ENCODE data around the gene ATP6V1E1.
"Not testable (repeated sequence)": the region's sequence is repeated elsewhere in the genome, so short reads cannot be mapped to it uniquely, and the experiment has no call there.

The ATP6V1E1 gene

GRCh38 chr22:17637490-17638181 is 9.1 kb upstream of the ATP6V1E1 start:
- Histone ChIP-seq H3K27ac (peak overlapping the region; percentile 95), H3K4me1 (ENCODE audit: low read depth, poor library complexity, severe bottlenecking) (peaks cover 38% of the 10 kb centered on the region), H3K27me3 (ENCODE audit: insufficient read depth, low read depth) (no peaks in the 10 kb centered on the region), H3K36me3 (ENCODE audit: insufficient read depth) (no peaks in the 10 kb centered on the region), H3K79me2 (ENCODE audit: insufficient read depth, low read depth) (peaks cover 26% of the 10 kb centered on the region), H3K9ac (peak overlapping the region; percentile 99), H3K4me3 (IDR thresholded peaks at IDR 0.05; ENCODE audit: insufficient read depth, low read depth, low read length) (peak overlapping the region; percentile 26), H3K4me2 (peak overlapping the region; percentile 94), H4K20me1 (ENCODE audit: insufficient read depth) (no peaks in the 10 kb centered on the region), H2AFZ (ENCODE audit: low read depth) (peak overlapping the region; percentile 84)
- TF ChIP-seq CTCF (conservative IDR thresholded peaks at IDR 0.05; ENCODE audit: low read depth, low read length) = no peak

DNA sequence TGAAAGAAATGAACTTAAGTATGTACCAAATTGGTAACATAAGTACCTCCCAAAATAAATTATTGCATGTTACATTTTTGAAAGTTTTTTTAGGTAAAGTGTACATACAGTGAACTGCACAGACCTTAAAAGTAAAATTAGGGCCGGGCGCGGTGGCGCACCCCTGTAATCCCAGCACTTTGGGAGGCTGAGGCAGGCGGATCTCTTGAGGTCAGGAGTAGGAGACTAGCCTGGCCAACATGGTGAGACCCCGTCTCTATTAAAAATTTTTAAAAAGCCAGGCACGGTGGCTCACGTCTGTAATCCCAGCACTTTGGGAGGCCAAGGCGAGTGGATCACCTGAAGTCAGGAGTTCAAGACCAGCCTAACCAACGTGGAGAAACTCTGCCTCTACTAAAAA is 8.3 kb upstream of the ATP6V1E1 start:
- H3K79me2 ChIP-seq (ENCODE audit: insufficient read depth, low read depth) = peaks cover 26% of the 10 kb centered on the region
- peaks cover 45% of the 10 kb centered on the region for H3K4me1 ChIP-seq (ENCODE audit: low read depth, poor library complexity, severe bottlenecking)
- H2AFZ ChIP-seq (ENCODE audit: low read depth); H3K27me3 ChIP-seq (ENCODE audit: insufficient read depth, low read depth); H3K4me3 ChIP-seq (IDR thresholded peaks at IDR 0.05; ENCODE audit: insufficient read depth, low read depth, low read length); H3K4me2 ChIP-seq; H3K9ac ChIP-seq; H3K36me3 ChIP-seq (ENCODE audit: insufficient read depth); H4K20me1 ChIP-seq (ENCODE audit: insufficient read depth); H3K27ac ChIP-seq: not testable (repeated sequence)

DNA sequence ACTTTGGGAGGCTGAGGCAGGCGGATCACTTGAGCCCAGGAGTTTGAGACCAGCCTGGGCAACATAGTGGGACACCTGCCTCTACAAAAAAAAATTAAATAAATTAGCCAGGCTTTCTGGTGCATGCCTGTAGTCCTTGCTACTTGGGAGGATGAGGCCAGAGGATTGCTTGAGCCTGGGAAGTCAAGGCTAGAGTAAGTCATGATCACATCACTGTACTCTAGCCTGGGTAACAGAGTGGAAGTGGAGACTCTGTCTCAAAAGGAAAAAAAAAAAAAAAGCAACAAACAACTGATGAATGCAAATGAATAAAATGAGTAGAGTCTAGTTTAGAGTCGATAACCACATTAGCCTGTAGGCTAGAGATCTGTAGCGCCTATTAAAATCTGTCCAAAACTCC is 6.1 kb upstream of the ATP6V1E1 start:
- H2AFZ ChIP-seq (ENCODE audit: low read depth) = no peak overlapping the region
- no peaks in the 10 kb centered on the region for H4K20me1 ChIP-seq (ENCODE audit: insufficient read depth)
- H3K27me3 ChIP-seq (ENCODE audit: insufficient read depth, low read depth) = no peaks in the 10 kb centered on the region
- no peaks in the 10 kb centered on the region for H3K36me3 ChIP-seq (ENCODE audit: insufficient read depth)
- H3K4me3 ChIP-seq (IDR thresholded peaks at IDR 0.05; ENCODE audit: insufficient read depth, low read depth, low read length) = no peak overlapping the region
- H3K27ac ChIP-seq = no peak overlapping the region
- no peak overlapping the region for H3K9ac ChIP-seq
- TF ChIP-seq CTCF (conservative IDR thresholded peaks at IDR 0.05; ENCODE audit: low read depth, low read length) = no peak
- peaks cover 11% of the 10 kb centered on the region for H3K79me2 ChIP-seq (ENCODE audit: insufficient read depth, low read depth)
- no peak overlapping the region for H3K4me2 ChIP-seq
- H3K4me1 ChIP-seq (ENCODE audit: low read depth, poor library complexity, severe bottlenecking) = peaks cover 41% of the 10 kb centered on the region

GRCh38 chr22:17633998-17634323 is 5.4 kb upstream of the ATP6V1E1 start:
- H3K4me2 ChIP-seq = peak overlapping the region; percentile 41; the same call in 1 of the 2 replicates

More at GRCh38 chr22:17633998-17634323, 5.4 kb upstream of the ATP6V1E1 start:
- no peak for TF ChIP-seq CTCF (conservative IDR thresholded peaks at IDR 0.05; ENCODE audit: low read depth, low read length)
- Histone ChIP-seq H3K4me3 (IDR thresholded peaks at IDR 0.05; ENCODE audit: insufficient read depth, low read depth, low read length) (no peak overlapping the region), H3K79me2 (ENCODE audit: insufficient read depth, low read depth) (peaks cover 9% of the 10 kb centered on the region; the same call in 1 of the 2 replicates), H3K36me3 (ENCODE audit: insufficient read depth) (no peaks in the 10 kb centered on the region), H4K20me1 (ENCODE audit: insufficient read depth) (no peaks in the 10 kb centered on the region), H3K9ac (peak overlapping the region; percentile 35; the same call in 1 of the 2 replicates), H3K27me3 (ENCODE audit: insufficient read depth, low read depth) (no peaks in the 10 kb centered on the region), H2AFZ (ENCODE audit: low read depth) (peak overlapping the region; percentile 38; the same call in 1 of the 2 replicates), H3K27ac (peak overlapping the region; percentile 88), H3K4me1 (ENCODE audit: low read depth, poor library complexity, severe bottlenecking) (peaks cover 47% of the 10 kb centered on the region)

Data from KMS-11 (cell line).